Common myeloid progenitor, CD34-positive (primary cell): ENCODE results near the gene CALCOCO1.

Experiments
- CTCF ChIA-PET: fragments of 350-600 bp; sonication (Branson Sonifier 250); formaldehyde crosslinking; loops from one replicate; lab custom pipeline; 2021; ENCODE audit warnings: antibody characterized with exemption; lab: Charles Lee
- POLR2A ChIA-PET: fragments of 350-600 bp; sonication (Branson Sonifier 250); formaldehyde crosslinking; loops from one replicate; lab custom pipeline; 2021; ENCODE audit warnings: antibody characterized with exemption; lab: Charles Lee
- DNase-seq, 3 donors: peaks; one replicate each; pipeline versions ENCODE4 v3.0.0 to v3.0.0-alpha.2; 2013
- H3K27ac ChIP-seq, 2 experiments: 1 replicate in 1 of 2; 2 replicates in 1 of 2; pipeline ENCODE4 v1.7.0; 2013; ENCODE audit warnings: inconsistent platforms in 2 of 2, low read length in 2 of 2, mild to moderate bottlenecking in 2 of 2, low read depth in 1 of 2, moderate library complexity in 1 of 2; ENCODE audit not compliant: severe bottlenecking in 2 of 2, insufficient read depth in 1 of 2, poor library complexity in 1 of 2
- H3K27me3 ChIP-seq, 5 experiments: replicated peaks in 2 of 5; 1 replicate in 3 of 5; 2 replicates in 2 of 5; pipeline versions ENCODE4 v1.6.1 to v1.7.0; 2013; ENCODE audit warnings: low read length in 4 of 5, mild to moderate bottlenecking in 2 of 5, moderate library complexity in 2 of 5, inconsistent platforms in 1 of 5; ENCODE audit not compliant: insufficient read depth in 5 of 5, control insufficient read depth in 4 of 5
- H3K36me3 ChIP-seq, 4 experiments: 1 replicate in 2 of 4; 2 replicates in 2 of 4; pipeline versions ENCODE4 v1.6.1 to v1.7.0; 2013; ENCODE audit warnings: low read length in 3 of 4, control low read depth in 1 of 4, mild to moderate bottlenecking in 1 of 4; ENCODE audit not compliant: control insufficient read depth in 4 of 4, insufficient read depth in 4 of 4
- H3K4me1 ChIP-seq, 4 experiments: 1 replicate in 3 of 4; 2 replicates in 1 of 4; pipeline versions ENCODE4 v1.6.1 to v1.7.1; 2013; ENCODE audit warnings: low read length in 3 of 4, mild to moderate bottlenecking in 3 of 4, control low read depth in 1 of 4, inconsistent platforms in 1 of 4, moderate library complexity in 1 of 4; ENCODE audit not compliant: control insufficient read depth in 4 of 4, insufficient read depth in 4 of 4; ENCODE audit errors: control extremely low read depth in 1 of 4
- H3K4me3 ChIP-seq, 7 experiments: 1 replicate in 4 of 7; 2 replicates in 3 of 7; pipeline versions ENCODE4 v1.5.1 to v1.7.0; 2013; ENCODE audit warnings: mild to moderate bottlenecking in 7 of 7, low read length in 6 of 7, moderate library complexity in 6 of 7, inconsistent platforms in 2 of 7, low read depth in 2 of 7, control low read depth in 1 of 7; ENCODE audit not compliant: insufficient read depth in 4 of 7, control insufficient read depth in 1 of 7; ENCODE audit errors: extremely low read depth in 1 of 7
- H3K9me3 ChIP-seq, 5 experiments: 1 replicate in 4 of 5; 2 replicates in 1 of 5; pipeline versions ENCODE4 v1.6.1 to v1.7.1; 2013; ENCODE audit warnings: low read length in 4 of 5, mild to moderate bottlenecking in 2 of 5, inconsistent platforms in 1 of 5, low read depth in 1 of 5, moderate library complexity in 1 of 5; ENCODE audit not compliant: control insufficient read depth in 4 of 5, insufficient read depth in 2 of 5; ENCODE audit errors: control extremely low read depth in 1 of 5
- WGBS: methylation state at CpG from one replicate; pipeline ENCODE4 v1.1.5; 2013; ENCODE audit not compliant: insufficient coverage; 5-methylcytosine and 5-hydroxymethylcytosine counted together

CALCOCO1 gene

DNA sequence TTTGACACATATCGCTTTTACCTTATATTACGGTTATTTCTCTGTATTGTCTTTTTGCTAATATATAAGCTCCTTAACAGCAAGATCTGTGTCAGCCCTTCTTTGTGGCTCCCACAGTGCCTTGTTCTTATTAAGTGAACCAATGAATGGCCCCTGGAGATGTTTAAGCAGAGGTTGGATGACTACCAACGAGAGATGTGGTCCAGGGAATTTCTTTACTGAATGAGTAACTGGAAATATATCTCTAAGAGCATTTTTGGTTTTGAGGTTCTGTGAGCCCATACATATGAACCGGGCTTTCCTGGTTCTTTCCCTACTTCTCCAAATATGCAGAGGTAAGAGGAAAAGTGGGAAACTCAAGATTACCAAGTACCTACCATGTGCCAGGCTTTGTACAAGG is 23.5 kb downstream of the CALCOCO1 start:
- POLR2A ChIA-PET = no interaction called here
- Histone ChIP-seq H3K4me1 (no peaks in the 10 kb centered on the region), H3K27ac (no peak overlapping the region), H3K4me3 (no peak overlapping the region), H3K27me3 (peaks cover 15 to 79% (median 33%) of the 10 kb centered on the region in 5 experiments), H3K9me3 (no peaks in the 10 kb centered on the region), H3K36me3 (no peaks in the 10 kb centered on the region)
- CTCF ChIA-PET = interaction anchor here (2.6 to 9.3 kb wide), 2 partner anchors 10 to 39 kb away, joined by 13 to 184 read pairs; no protein-coding TSS in a partner anchor
- 85% methylated on average over 2 of the region's 4 CpGs for WGBS
- no peak for DNase-seq

DNA sequence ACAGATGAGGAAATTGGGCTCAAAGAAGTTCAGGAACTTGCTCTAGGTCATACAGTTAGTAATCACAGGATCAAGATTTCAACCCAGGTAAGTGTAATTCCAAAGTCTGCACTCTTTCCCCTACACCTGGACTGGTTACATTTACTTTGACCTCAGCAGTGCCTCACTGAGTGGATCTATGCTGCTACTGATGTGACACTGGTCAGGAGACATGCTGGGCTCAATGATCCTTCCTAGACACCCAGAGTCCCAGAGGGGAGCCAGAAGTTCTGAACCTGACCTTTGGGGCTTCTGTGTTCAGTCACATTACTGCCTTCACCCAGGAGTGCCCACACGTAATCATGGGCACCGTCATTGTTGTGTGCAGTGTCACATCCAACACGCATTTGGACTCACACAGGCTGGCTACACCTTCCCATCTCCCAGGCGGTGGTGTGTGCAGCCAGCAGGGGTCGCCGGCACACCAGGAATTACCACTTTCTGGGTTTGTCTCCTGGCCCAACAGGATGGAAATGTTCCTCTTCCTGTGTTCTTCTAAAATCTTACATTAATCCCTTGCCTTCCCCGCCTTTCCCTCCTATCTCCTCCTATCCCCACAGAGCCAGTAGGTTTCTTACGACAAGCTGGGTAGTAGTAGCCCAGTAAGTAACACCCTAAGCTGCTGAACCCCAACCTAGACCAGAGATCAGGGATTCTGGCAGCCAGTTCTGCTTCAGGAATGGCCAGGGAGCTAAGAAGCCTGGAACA is 25.6 kb downstream of the CALCOCO1 start:
- WGBS = 2% methylated on average over 7 of the region's 8 CpGs
- peak; percentile 56 to 66 (median 57) for DNase-seq
- Histone ChIP-seq H3K27me3 (peaks cover 20 to 87% (median 40%) of the 10 kb centered on the region in 5 experiments), H3K27ac (no peak overlapping the region), H3K9me3 (no peaks in the 10 kb centered on the region), H3K4me3 (no peak overlapping the region), H3K36me3 (no peaks in the 10 kb centered on the region), H3K4me1 (peaks cover 0 to 5% (median 2%) of the 10 kb centered on the region in 4 experiments)
- POLR2A ChIA-PET = no interaction called here
- CTCF ChIA-PET = interaction anchor here (0.7 to 9.3 kb wide), 22 partner anchors 12 to 512 kb away, joined by 3 to 184 read pairs (median 4); partner anchors contain the start of gene CISTR

DNA sequence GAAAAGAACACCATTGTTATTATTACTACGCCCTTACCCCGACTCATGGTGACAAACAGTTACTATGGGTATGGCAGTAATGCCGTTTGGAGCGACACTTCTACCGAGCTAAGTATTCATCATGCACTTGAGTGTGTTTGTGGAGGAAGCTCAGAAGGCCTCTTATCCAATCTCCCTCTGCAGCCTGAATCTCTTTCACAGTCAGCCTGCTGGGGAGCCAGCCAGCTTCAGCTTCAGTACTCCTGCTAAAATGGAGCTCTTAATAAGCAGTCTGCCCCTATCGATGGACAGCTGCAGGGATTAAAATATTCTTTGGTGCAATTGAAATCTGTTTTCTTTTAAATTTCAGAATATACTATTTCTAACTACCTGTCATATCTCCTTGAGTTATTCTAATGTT is 26.7 kb downstream of the CALCOCO1 start:
- H3K9me3 ChIP-seq = no peaks in the 10 kb centered on the region
- ChIA-PET POLR2A (interaction anchor here (0.6 kb wide), 1 partner anchor 77 kb away, joined by 3 read pairs; no protein-coding TSS in a partner anchor), CTCF (interaction anchor here (0.8 to 7.6 kb wide), 10 partner anchors 10 to 157 kb away, joined by 3 to 124 read pairs (median 4); no protein-coding TSS in a partner anchor)
- peaks cover 23 to 94% (median 49%) of the 10 kb centered on the region in 5 experiments for H3K27me3 ChIP-seq
- H3K36me3 ChIP-seq = no peaks in the 10 kb centered on the region
- peak in 1 of 3 donors; percentile 13 for DNase-seq
- no peak overlapping the region for H3K4me3 ChIP-seq
- H3K4me1 ChIP-seq = peaks cover 0 to 16% (median 7%) of the 10 kb centered on the region in 4 experiments
- WGBS = 62% methylated on average over 3 of the region's 6 CpGs
- no peak overlapping the region for H3K27ac ChIP-seq

DNA sequence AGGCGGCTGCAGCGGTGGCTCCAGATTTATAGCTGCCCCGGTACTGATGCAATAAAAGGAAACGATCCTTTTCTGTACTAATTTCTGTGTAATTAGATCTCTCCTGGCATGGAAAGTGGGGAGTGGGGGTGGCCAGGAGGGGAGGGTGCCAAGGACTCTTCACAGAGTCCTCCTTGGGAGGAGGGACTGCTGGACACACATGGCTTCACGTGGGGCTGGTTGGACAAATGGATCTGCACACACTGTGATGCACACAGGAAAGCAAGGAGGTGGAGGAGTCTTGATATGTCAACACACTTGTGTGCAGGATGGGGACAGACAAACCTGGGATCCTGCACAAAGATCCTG is 27.6 kb downstream of the CALCOCO1 start:
- 46% methylated on average over 5 of the region's 5 CpGs for WGBS

DNA sequence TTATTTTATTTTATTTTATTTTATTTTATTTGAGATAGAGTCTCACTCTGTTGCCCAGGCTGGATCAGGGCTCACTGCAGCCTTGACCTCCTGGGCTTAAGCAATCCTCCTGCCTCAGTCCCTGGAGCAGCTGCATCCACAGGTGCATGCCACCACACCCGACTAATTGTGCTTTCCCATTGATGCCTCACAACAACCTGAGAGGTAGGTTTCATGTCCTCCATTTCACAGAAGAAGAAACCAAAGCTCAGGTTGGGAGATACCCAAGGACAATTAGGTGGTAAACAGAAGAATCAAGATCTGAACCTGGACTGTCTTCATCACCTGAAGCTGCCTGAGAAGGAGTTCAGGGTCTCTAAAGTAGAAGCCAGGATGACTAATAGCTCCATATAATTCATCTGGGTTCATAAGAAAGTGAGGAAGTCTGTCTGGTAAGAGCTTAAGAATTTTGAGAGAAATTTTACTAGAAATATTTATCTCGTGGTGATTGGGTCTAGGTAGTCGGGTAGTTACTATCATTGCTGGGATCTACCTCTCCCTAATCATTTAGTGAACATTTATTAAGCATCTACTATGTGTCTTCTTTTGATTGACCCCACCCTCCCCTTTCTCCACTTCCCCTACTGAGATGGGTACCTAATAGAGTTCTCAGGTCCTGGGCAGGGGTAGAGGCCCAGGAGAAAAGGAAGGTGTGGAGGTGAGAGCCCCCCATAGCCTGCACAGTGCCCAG is 28.1 kb downstream of the CALCOCO1 start:
- Histone ChIP-seq H3K9me3 (no peaks in the 10 kb centered on the region), H3K4me1 (peaks cover 0 to 27% (median 15%) of the 10 kb centered on the region in 4 experiments), H3K27me3 (peaks cover 30 to 97% (median 56%) of the 10 kb centered on the region in 5 experiments), H3K27ac (no peak overlapping the region), H3K4me3 (no peak overlapping the region), H3K36me3 (no peaks in the 10 kb centered on the region)
- DNase-seq = no peak
- ChIA-PET POLR2A (interaction anchor here (1.4 kb wide), 1 partner anchor 48 kb away, joined by 4 read pairs; no protein-coding TSS in a partner anchor), CTCF (interaction anchor here (0.7 to 7.6 kb wide), 10 partner anchors 9 to 156 kb away, joined by 3 to 124 read pairs (median 4); no protein-coding TSS in a partner anchor)
- no CpG with 5 or more reads among the region's 3 CpGs for WGBS

More for the DNA sequence above, 27.6 kb downstream of the CALCOCO1 start:
- POLR2A ChIA-PET = interaction anchor here (1.4 kb wide), 1 partner anchor 47 kb away, joined by 4 read pairs; no protein-coding TSS in a partner anchor
- CTCF ChIA-PET = interaction anchor here (1.0 to 7.6 kb wide), 10 partner anchors 9 to 58 kb away, joined by 3 to 124 read pairs (median 4); no protein-coding TSS in a partner anchor
- Histone ChIP-seq H3K4me1 (peaks cover 0 to 24% (median 15%) of the 10 kb centered on the region in 4 experiments), H3K27ac (no peak overlapping the region), H3K27me3 (peaks cover 25 to 97% (median 52%) of the 10 kb centered on the region in 5 experiments), H3K4me3 (no peak overlapping the region), H3K36me3 (no peaks in the 10 kb centered on the region), H3K9me3 (no peaks in the 10 kb centered on the region)
- no peak for DNase-seq

DNA sequence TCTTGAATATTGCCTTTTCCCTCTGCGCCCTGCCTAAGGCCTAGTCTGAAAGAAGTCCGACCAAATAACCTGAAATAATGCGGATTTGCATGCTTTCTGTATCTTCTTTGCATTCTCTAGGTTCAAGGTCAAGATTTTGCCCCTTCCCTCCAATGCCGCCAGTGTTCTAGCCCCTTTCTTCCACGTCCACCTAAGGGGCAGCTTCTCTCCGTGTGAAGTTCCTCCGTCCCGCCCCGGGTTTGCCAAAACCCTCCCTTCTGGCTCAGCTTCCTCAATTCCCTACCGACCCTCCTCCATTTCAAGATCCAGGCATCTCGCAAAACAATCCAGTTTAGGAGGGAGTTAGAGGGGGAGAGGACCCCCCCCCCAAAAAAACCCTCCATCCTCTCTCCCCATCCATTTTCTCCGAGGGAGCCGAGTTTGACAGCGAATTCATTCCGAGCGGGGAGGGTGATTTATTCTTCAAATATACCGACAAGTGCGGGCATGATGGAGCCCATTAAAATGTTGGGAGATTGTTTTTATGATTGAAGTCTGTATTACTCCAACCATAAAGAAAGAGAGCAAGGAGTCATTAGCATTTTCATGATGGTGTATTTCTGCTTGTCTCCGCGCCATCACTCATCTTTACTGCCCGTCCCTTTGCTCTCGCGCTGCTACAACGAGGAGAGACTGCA is 30.5 kb downstream of the CALCOCO1 start:
- POLR2A ChIA-PET = interaction anchor here (0.8 kb wide), 1 partner anchor 13 kb away, joined by 3 read pairs; no protein-coding TSS in a partner anchor
- Histone ChIP-seq H3K4me3 (peak overlapping the region in 3 of 7 experiments; percentile 4 to 68 (median 54)), H3K27me3 (peaks cover 38 to 96% (median 50%) of the 10 kb centered on the region in 5 experiments), H3K27ac (no peak overlapping the region), H3K36me3 (no peaks in the 10 kb centered on the region), H3K9me3 (peaks cover 0 to under 1% (median 0%) of the 10 kb centered on the region in 5 experiments), H3K4me1 (peaks cover 0 to 27% (median 15%) of the 10 kb centered on the region in 4 experiments)
- CTCF ChIA-PET = interaction anchor here (0.7 to 7.6 kb wide), 3 partner anchors 11 to 60 kb away, joined by 3 to 124 read pairs (median 3); no protein-coding TSS in a partner anchor
- DNase-seq = peak in 1 of 3 donors; percentile 16
- WGBS = 11% methylated on average over 9 of the region's 24 CpGs
